ENCODE results near the gene ZMAT3. TPM values are rescaled to one million over a fixed set of nuclear protein-coding genes. Genes with fewer than 3 reads are reported as not detected.

ZMAT3 gene
- total and polyA plus RNA-seq, 2 of the 8 experiments (the other 6 are each of a cell fraction or from before 2014, with no cell fraction given), result 5.0 to 9.2 TPM

DNA sequence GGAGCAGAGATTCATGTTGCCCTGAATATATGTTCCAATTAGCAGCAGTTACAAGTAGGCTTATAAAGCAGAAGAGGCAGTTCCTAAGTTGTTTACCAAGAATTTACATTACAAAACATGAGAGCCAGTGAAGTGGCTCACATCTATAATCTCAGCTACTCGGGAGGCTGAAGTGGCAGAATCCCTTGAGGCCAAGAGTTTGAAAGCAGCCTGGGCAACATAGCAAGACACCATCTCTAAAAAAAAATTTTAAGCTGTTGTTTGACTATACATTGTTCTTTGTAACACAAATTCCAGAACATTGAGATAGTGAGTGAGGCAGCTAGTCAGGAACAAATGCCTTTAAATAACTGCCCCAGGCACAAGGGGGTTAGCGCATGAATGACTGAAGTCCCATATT, 10.3 kb upstream of the ZMAT3 start:
- Histone ChIP-seq H4K5ac (ENCODE audit: insufficient read length, low read depth, low read length) (no peak overlapping the region), H3K23ac (ENCODE audit: insufficient read length) (no peak overlapping the region), H3K4ac (replicated peaks; ENCODE audit: insufficient read length, low read depth, low read length) (no peak overlapping the region), H2BK20ac (ENCODE audit: low read length) (no peak overlapping the region), H2BK12ac (ENCODE audit: low read depth, low read length) (no peak overlapping the region), H3K27me3 (replicated peaks in 1 of 4; ENCODE audit: control insufficient read depth in 3 of 4, extremely low read depth in 1 of 4, insufficient read depth in 3 of 4, low read length in 3 of 4) (no peaks in the 10 kb centered on the region), H3K18ac (ENCODE audit: extremely low read depth, low read length) (no peak overlapping the region), H3K79me1 (ENCODE audit: low read depth, low read length) (no peaks in the 10 kb centered on the region), H3K79me2 (ENCODE audit: control insufficient read depth in 1 of 2, insufficient read depth in 2 of 2, low read length in 2 of 2) (no peaks in the 10 kb centered on the region), H2AK5ac (ENCODE audit: low read depth, low read length) (no peak overlapping the region), H3K23me2 (ENCODE audit: low read depth, low read length) (no peaks in the 10 kb centered on the region), H3K36me3 (ENCODE audit: control insufficient read depth in 2 of 4, insufficient read depth in 4 of 4, low read length in 3 of 4) (no peaks in the 10 kb centered on the region), H4K91ac (replicated peaks; ENCODE audit: insufficient read length, low read length) (no peak overlapping the region), H3K27ac (ENCODE audit: low read depth, low read length) (no peak overlapping the region), H2BK5ac (ENCODE audit: low read depth, low read length) (no peak overlapping the region), H3K4me2 (ENCODE audit: insufficient read depth in 1 of 2, low read depth in 2 of 2, low read length in 2 of 2) (no peak overlapping the region), H3K9ac (replicated peaks in 1 of 4; ENCODE audit: extremely low read depth in 1 of 4, low read depth in 3 of 4, low read length in 3 of 4) (no peak overlapping the region), H2BK120ac (replicated peaks; ENCODE audit: low read depth, low read length) (no peak overlapping the region), H2AFZ (ENCODE audit: low read length) (no peak overlapping the region), H3K4me1 (replicated peaks in 1 of 4; ENCODE audit: control insufficient read depth in 3 of 4, insufficient read depth in 4 of 4, low read length in 3 of 4) (peaks cover 1 to 9% (median 3%) of the 10 kb centered on the region in 4 experiments; a peak in 3 of 7 replicates), H3K56ac (replicated peaks; ENCODE audit: insufficient read length, low read depth, low read length) (no peak overlapping the region), H4K20me1 (replicated peaks in 1 of 2; ENCODE audit: control insufficient read depth in 1 of 2, insufficient read depth in 2 of 2, low read length in 2 of 2) (no peaks in the 10 kb centered on the region), H2BK15ac (ENCODE audit: low read length) (no peak overlapping the region), H4K8ac (ENCODE audit: extremely low read depth, insufficient read depth, low read length) (no peak overlapping the region), H3K9me3 (ENCODE audit: insufficient read depth in 2 of 2, low read depth in 1 of 2, low read length in 1 of 2) (no peaks in the 10 kb centered on the region), H3K14ac (ENCODE audit: insufficient read length) (no peak overlapping the region), H3K4me3 (ENCODE audit: extremely low read depth in 1 of 4, insufficient read depth in 2 of 4, low read depth in 3 of 4, low read length in 4 of 4) (no peak overlapping the region)
- POLR2A ChIA-PET (ENCODE audit: partially characterized antibody), result interaction anchor here (1.8 kb wide), 1 partner anchor 18 kb away, joined by 3 read pairs; no protein-coding TSS in a partner anchor
- FAIRE-seq (no peak), DNase-seq (ENCODE audit: low read depth in 1 of 2, low spot score in 2 of 2) (no peak)
- CTCF ChIA-PET (ENCODE audit: partially characterized antibody), result interaction anchor here (1.0 to 5.0 kb wide), 6 partner anchors 11 to 242 kb away, joined by 3 to 35 read pairs (median 5); partner anchors contain the start of gene ZMAT3
- WGBS, 2 experiments (ENCODE audit: extremely low coverage in 1 of 2, insufficient coverage in 1 of 2, insufficient read length in 1 of 2, insufficient replicate concordance in 2 of 2, low coverage in 1 of 2, low lambda C conversion rate in 2 of 2, missing lambda C conversion rate in 1 of 2), result 80% methylated on average over 2 of the region's 2 CpGs; no CpG with 5 or more reads in 1 of the 2 experiments
